GM13977 (cell line): ENCODE measurements around the gene PGAM2.

Source experiments
- DNase-seq: peaks from one replicate; pipeline ENCODE4 v3.0.0; 2012; ENCODE audit warnings: low spot score
- in situ Hi-C: fragments of 300-500 bp; cut with MboI; formaldehyde crosslinking; loops from one replicate; pipeline ENCODE4 v1.12.0; 2022; ENCODE audit warnings: low sequenced_read_pairs, low pct_unique_long_range_greater_than_20kb, mixed read lengths, inconsistent platforms; ENCODE audit not compliant: unreplicated experiment
- TF ChIP-seq, protein P1 (sequence below): IDR thresholded peaks from 2 replicates; pipeline ENCODE4 v1.5.1; 2012; ENCODE audit warnings: mild to moderate bottlenecking, control low read depth; ENCODE audit not compliant: insufficient read depth; ENCODE audit errors: extremely low read depth, missing control alignments

PGAM2 gene

DNA sequence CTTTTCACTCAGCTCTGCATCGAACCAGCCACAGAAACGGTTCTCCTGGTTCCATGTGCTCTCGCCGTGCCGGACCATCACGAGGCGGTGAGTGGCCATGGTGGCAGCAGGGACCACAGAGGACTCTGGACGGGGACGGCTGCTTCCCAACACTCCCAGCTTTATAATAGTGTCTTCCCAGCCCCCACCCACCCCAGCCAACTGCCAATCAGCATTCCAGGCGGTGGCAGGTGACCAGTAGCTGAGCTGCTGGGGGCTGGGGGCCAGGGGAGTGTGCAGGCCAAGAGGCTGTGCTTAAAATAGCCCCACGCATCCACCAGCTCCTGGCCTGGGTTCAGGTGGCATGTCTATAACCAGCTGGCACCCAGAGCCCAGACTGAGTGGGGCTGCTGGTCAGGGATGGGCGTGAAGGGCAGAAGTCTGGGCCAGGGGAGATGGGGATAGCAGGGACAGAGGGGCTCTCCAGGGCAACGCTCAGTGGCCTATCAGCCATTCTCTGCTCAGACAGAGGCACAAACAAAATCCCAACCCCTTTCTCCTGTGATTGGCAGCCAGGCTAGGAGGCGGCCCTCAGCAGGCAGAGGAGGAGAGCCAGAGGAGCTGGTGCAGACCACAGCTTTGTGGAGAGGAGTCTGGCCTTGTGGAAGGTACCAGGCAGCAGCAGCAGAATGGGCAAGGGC lies at the start of gene PGAM2:
Gene PGAM2, minus strand, starts transcription at position 137 of the 680 bp plus-strand sequence. Its CDS starts 38 bp downstream, at position 99.
- TF ChIP-seq, protein P1, sequence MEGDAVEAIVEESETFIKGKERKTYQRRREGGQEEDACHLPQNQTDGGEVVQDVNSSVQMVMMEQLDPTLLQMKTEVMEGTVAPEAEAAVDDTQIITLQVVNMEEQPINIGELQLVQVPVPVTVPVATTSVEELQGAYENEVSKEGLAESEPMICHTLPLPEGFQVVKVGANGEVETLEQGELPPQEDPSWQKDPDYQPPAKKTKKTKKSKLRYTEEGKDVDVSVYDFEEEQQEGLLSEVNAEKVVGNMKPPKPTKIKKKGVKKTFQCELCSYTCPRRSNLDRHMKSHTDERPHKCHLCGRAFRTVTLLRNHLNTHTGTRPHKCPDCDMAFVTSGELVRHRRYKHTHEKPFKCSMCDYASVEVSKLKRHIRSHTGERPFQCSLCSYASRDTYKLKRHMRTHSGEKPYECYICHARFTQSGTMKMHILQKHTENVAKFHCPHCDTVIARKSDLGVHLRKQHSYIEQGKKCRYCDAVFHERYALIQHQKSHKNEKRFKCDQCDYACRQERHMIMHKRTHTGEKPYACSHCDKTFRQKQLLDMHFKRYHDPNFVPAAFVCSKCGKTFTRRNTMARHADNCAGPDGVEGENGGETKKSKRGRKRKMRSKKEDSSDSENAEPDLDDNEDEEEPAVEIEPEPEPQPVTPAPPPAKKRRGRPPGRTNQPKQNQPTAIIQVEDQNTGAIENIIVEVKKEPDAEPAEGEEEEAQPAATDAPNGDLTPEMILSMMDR = no peak
- in situ Hi-C loops = no loop called here

DNA sequence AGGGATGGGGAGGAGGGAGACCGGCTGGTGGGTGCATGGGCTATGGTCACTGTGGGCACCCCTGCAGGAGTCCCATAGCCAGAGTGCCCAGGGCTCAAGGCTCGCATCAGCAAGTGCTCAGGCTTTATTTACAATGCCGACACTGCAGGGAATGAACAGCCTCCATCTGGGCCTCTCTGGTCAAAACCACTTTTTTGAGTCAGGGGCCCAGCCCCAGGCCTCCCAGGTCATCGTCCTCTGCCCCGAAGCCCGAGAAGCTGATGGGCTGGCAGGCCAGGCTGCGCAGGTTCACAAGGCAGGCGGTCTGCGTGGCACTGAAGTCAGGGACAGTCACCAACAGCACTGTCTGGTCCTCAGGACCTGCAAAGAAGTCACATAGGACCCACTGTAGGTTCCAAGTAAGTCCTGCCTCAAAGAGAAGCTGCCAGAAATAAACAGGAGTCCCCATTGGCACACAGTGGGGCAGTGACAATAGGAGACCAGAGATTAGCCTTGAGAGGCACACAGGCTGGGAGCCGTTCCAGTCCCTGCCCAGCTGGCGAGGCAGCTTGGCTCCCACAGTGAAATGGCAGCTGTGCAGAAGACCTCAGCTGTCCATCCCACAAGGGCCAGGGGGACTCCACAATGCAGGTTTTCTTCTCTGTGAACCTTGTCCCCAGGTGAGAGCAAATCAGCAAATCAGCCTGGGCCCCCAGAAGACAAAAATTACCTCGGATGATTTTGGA lies 49.4 kb upstream of the PGAM2 start:
- TF ChIP-seq, protein P1 = no peak
- DNase-seq = no peak
- in situ Hi-C loops = no loop called here

More for the DNA sequence above, at the start of gene PGAM2:
- no peak for DNase-seq

DNA sequence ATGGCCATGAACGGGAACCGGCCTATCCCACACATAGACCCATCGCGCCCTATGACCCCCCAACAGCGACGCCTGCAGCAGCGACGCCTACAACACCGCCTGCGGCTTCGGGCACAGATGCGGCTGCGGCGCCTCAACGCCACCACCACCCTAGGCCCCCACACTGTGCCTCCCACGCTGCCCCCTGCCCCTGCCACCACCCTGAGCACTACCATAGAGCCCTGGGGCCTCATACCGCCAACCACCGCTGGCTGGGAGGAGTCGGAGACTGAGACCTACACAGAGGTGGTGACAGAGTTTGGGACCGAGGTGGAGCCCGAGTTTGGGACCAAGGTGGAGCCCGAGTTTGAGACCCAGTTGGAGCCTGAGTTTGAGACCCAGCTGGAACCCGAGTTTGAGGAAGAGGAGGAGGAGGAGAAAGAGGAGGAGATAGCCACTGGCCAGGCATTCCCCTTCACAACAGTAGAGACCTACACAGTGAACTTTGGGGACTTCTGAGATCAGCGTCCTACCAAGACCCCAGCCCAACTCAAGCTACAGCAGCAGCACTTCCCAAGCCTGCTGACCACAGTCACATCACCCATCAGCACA lies 48.5 kb upstream of the PGAM2 start:
- no peak for DNase-seq
- TF ChIP-seq, protein P1 = no peak
- in situ Hi-C loops = no loop called here

DNA sequence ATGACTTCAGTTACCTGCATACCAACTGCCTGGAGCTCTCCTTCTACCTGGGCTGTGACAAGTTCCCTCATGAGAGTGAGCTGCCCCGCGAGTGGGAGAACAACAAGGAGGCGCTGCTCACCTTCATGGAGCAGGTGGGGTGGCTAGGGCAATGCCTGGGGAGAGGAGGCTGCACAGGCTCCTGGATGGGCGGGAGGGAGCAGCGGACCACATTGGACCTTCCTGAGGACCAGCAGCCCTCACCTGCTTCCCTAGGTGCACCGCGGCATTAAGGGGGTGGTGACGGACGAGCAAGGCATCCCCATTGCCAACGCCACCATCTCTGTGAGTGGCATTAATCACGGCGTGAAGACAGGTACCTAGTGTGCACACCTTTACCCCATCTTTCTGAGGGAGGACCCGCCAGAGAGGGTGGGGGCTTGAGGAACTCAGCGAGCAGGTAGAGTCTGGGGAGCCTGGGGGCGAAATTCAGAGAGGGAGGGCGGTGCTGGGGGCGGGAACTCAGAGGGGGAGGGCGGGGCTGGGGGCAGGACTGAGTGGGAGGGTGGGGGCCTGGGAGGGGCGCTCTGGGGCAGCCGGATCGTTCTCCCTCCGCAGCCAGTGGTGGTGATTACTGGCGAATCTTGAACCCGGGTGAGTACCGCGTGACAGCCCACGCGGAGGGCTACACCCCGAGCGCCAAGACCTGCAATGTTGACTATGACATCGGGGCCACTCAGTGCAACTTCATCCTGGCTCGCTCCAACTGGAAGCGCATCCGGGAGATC lies 47.8 kb upstream of the PGAM2 start:
- TF ChIP-seq, protein P1 = no peak
- in situ Hi-C loops = no loop called here
- no peak for DNase-seq

DNA sequence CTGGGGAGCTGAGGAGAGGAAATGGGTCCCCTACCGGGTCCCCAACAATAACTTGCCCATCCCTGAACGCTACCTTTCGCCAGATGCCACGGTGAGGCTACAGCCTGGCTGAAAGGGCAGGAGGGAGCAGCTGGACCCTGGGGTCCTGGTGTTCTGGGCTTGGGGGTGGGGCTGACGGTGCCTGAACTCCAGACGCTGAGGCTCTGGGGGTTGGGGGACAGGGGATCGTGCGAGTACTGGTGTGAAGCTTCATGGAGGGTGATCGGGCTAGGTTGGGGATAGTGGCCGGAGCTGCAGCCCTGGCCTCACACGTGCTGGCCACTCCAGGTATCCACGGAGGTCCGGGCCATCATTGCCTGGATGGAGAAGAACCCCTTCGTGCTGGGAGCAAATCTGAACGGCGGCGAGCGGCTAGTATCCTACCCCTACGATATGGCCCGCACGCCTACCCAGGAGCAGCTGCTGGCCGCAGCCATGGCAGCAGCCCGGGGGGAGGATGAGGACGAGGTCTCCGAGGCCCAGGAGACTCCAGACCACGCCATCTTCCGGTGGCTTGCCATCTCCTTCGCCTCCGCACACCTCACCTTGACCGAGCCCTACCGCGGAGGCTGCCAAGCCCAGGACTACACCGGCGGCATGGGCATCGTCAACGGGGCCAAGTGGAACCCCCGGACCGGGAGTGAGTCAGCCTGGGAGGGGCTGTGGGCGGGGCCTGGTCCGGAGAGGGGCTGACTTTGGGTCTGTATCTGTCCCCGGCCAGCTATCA lies 47.0 kb upstream of the PGAM2 start:
- no peak for DNase-seq
- TF ChIP-seq, protein P1 = no peak
- in situ Hi-C loops = no loop called here
